SK-N-SH treated with all-trans-retinoic acid at 6 μM for 48 hours (cell line): Measurements from ENCODE around the gene SERTAD2.

Experiments used
- ESRRG ChIP-seq: fragments of 250-450 bp; sonication (Bioruptor Pico); IDR thresholded peaks from 2 replicates; pipeline ENCODE4 v1.6.1; 2021; ENCODE audit warnings: mild to moderate bottlenecking
- OSR1 ChIP-seq: fragments of 250-450 bp; sonication (Bioruptor Pico); IDR thresholded peaks from 2 replicates; pipeline ENCODE4 v1.8.0; 2022; ENCODE audit warnings: moderate library complexity, mild to moderate bottlenecking, inconsistent platforms
- ZFP30 ChIP-seq: fragments of 450-650 bp; formaldehyde crosslinking; IDR thresholded peaks from 2 replicates; pipeline ENCODE4 v1.5.0; 2022; ENCODE audit warnings: mild to moderate bottlenecking, moderate library complexity

GRCh38 chr2:64686283-64686956 is 32.7 kb upstream of the SERTAD2 start:
- TF ChIP-seq OSR1 (CRISPR knock-in tag) (no peak), ZFP30 (no peak), ESRRG (CRISPR knock-in tag) (no peak)
